Prostate gland (tissue), 2 donors: ENCODE measurements around the gene GGPS1. TPM values are rescaled to one million over a fixed set of nuclear protein-coding genes. Genes with fewer than 3 reads are reported as not detected.
A peak's percentile ranks its signal among the peaks of the same experiment; 100 is the strongest.
"Not testable (repeated sequence)": the region's sequence is repeated elsewhere in the genome, so short reads cannot be mapped to it uniquely, and the experiment has no call there.

ENCODE experiments used
- DNase-seq: peaks from one replicate; pipeline ENCODE4 v3.0.0-alpha.2; 2019; ENCODE audit warnings: low spot score
- H3K27ac ChIP-seq, 2 donors: fragments of 200-600 bp; sonication (generic); 2 replicates each; pipeline ENCODE4 v1.5.1; 2017 to 2019
- H3K27me3 ChIP-seq: fragments of 200-600 bp; sonication (generic); replicated peaks from 2 replicates; pipeline ENCODE4 v1.5.1; 2019; ENCODE audit not compliant: insufficient read depth
- H3K36me3 ChIP-seq, 2 donors: fragments of 200-600 bp; sonication (generic); 1 replicate in 1 of 2; 2 replicates in 1 of 2; pipeline versions ENCODE4 v1.5.1 to v1.8.1; 2017 to 2019
- H3K4me1 ChIP-seq: fragments of 200-600 bp; sonication (generic); replicated peaks from 2 replicates; pipeline ENCODE4 v1.5.1; 2019
- H3K4me3 ChIP-seq, 2 donors: fragments of 200-600 bp; sonication (generic); 2 replicates each; pipeline ENCODE4 v1.5.1; 2017 to 2019
- H3K9me3 ChIP-seq: fragments of 200-600 bp; sonication (generic); 2 replicates; pipeline ENCODE4 v1.5.1; 2017
- CTCF ChIP-seq, 4 experiments: fragments of 200-600 bp in 2 of 4; fragments of 450-650 bp in 2 of 4; sonication (generic) in 2 of 4; IDR thresholded peaks; 1 replicate in 3 of 4; 2 replicates in 1 of 4; pipeline ENCODE4 v1.5.1; 2016 to 2019; ENCODE audit warnings: antibody characterized with exemption in 4 of 4, mild to moderate bottlenecking in 2 of 4, moderate library complexity in 2 of 4
- POLR2A ChIP-seq: fragments of 450-650 bp; IDR thresholded peaks from one replicate; pipeline ENCODE4 v1.6.1; 2016; ENCODE audit warnings: antibody characterized with exemption, mild to moderate bottlenecking
- POLR2AphosphoS5 ChIP-seq: sonication (generic); formaldehyde crosslinking; IDR thresholded peaks from one replicate; pipeline ENCODE4 v1.6.1; 2017; ENCODE audit warnings: antibody characterized with exemption
- WGBS: methylation state at CpG from one replicate; pipeline ENCODE4 v1.1.5; 2018; 5-methylcytosine and 5-hydroxymethylcytosine counted together
- intact Hi-C: fragments of 100-400 bp; cut with DNase I; formaldehyde crosslinking; loops from one replicate; pipeline ENCODE4 v1.14.2; 2022
- total RNA-seq, 2 donors: library from RNA; depleted of rRNA; stranded (reverse); fragments of >200 nt; gene quantifications; one replicate each; pipeline ENCODE4 v1.1.0, GENCODE V29; 2016

Gene GGPS1
- 10 to 100 TPM; 42.1 to 42.9 TPM for total RNA-seq

GRCh38 chr1:235328271-235329138 is at the start of gene GGPS1:
Gene GGPS1, plus strand, starts transcription at chr1:235328570. Its CDS starts 6,695 bp downstream, at chr1:235335265.
- no peaks in the 10 kb centered on the region for H3K27me3 ChIP-seq
- intact Hi-C loops: loop anchor here (2.0 to 5.0 kb wide), 3 partner anchors 76 to 176 kb away; partner anchors contain the start of gene B3GALNT2
- peaks cover 7% of the 10 kb centered on the region for H3K4me1 ChIP-seq
- no peaks in the 10 kb centered on the region for H3K36me3 ChIP-seq
- DNase-seq: peak; percentile 98
- no peaks in the 10 kb centered on the region for H3K9me3 ChIP-seq
- WGBS: under 1% methylated on average over 54 of the region's 54 CpGs
- H3K27ac ChIP-seq: peak within 1 kb of the TSS; percentile 97 to 99
- H3K4me3 ChIP-seq: peak within 1 kb of the TSS; percentile 94 to 95
- TF ChIP-seq POLR2A (peak; percentile 87), POLR2AphosphoS5 (peak; percentile 89), CTCF (IDR thresholded peaks at IDR 0.05) (peak in 1 of 4 experiments; percentile 37)

- Histone ChIP-seq H3K36me3 (no peaks in the 10 kb centered on the region), H3K27me3 (no peaks in the 10 kb centered on the region), H3K4me1 (no peaks in the 10 kb centered on the region), H3K4me3 (no peak overlapping the region), H3K9me3 (no peaks in the 10 kb centered on the region), H3K27ac (no peak overlapping the region)
- DNase-seq: no peak
- TF ChIP-seq POLR2A: no peak
- no peak for TF ChIP-seq CTCF (IDR thresholded peaks at IDR 0.05)
- no peak for TF ChIP-seq POLR2AphosphoS5
- intact Hi-C loops: no loop called here
- 76% methylated on average over 5 of the region's 5 CpGs for WGBS
Measured at GRCh38 chr1:235278915-235279292, 49.5 kb upstream of the GGPS1 start.

GRCh38 chr1:235279694-235280093 is 48.7 kb upstream of the GGPS1 start:
- WGBS: 82% methylated on average over 5 of the region's 5 CpGs
- Histone ChIP-seq H3K9me3 (no peaks in the 10 kb centered on the region), H3K27me3 (no peaks in the 10 kb centered on the region), H3K4me3 (no peak overlapping the region), H3K4me1 (no peaks in the 10 kb centered on the region), H3K27ac (no peak overlapping the region), H3K36me3 (no peaks in the 10 kb centered on the region)
- TF ChIP-seq POLR2AphosphoS5 (no peak), CTCF (IDR thresholded peaks at IDR 0.05) (no peak)
- no peak for DNase-seq
- intact Hi-C loops: no loop called here

- Histone ChIP-seq H3K36me3 (no peaks in the 10 kb centered on the region), H3K27ac (no peak overlapping the region), H3K27me3 (no peaks in the 10 kb centered on the region), H3K9me3 (no peaks in the 10 kb centered on the region), H3K4me1 (no peaks in the 10 kb centered on the region), H3K4me3 (no peak overlapping the region)
- no peak for DNase-seq
- 92% methylated on average over 15 of the region's 15 CpGs for WGBS
- TF ChIP-seq POLR2A (no peak), CTCF (IDR thresholded peaks at IDR 0.05) (no peak), POLR2AphosphoS5 (no peak)
- intact Hi-C loops: no loop called here
Measured at GRCh38 chr1:235280467-235280866, 47.9 kb upstream of the GGPS1 start.

GRCh38 chr1:235283636-235284035 is 44.7 kb upstream of the GGPS1 start:
- H3K27me3 ChIP-seq, H3K4me3 ChIP-seq, intact Hi-C loops, H3K9me3 ChIP-seq, H3K4me1 ChIP-seq, H3K36me3 ChIP-seq, H3K27ac ChIP-seq, DNase-seq: not testable (repeated sequence)
- 95% methylated on average over 13 of the region's 13 CpGs for WGBS
